Endothelial cell of umbilical vein (primary cell): ENCODE data around the gene ENOPH1. TPM values are rescaled to one million over a fixed set of nuclear protein-coding genes. Genes with fewer than 3 reads are reported as not detected.

Experiments
- BruUV-seq: library from RNA; stranded (reverse); fragments of 400-500 nt; replicated peaks from 2 replicates; lab custom pipeline; 2021; lab: Mats Ljungman, UMichigan
- CTCF ChIA-PET: fragments of 300-600, 350-600 bp; sonication (Branson Sonifier 250); formaldehyde crosslinking; loops from one replicate; lab custom pipeline; 2021; ENCODE audit warnings: antibody characterized with exemption, inconsistent platforms; lab: Charles Lee
- POLR2A ChIA-PET: fragments of 300-600, 350-600 bp; sonication (Branson Sonifier 250); formaldehyde crosslinking; loops from one replicate; lab custom pipeline; 2021; ENCODE audit warnings: antibody characterized with exemption, inconsistent platforms; lab: Charles Lee
- DNase-seq: peaks from one replicate; pipeline ENCODE4 v3.0.0-alpha.2; 2011; ENCODE audit warnings: low read depth, low spot score
- FAIRE-seq: peaks from 2 replicates; lab custom pipeline; 2011; peaks lifted over from hg19 to GRCh38; lab: Jason Lieb, UNC
- H2AFZ ChIP-seq: 2 replicates; pipeline ENCODE4 v1.6.0; 2012; ENCODE audit warnings: low read depth, low read length, control low read depth, inconsistent platforms
- H3K27ac ChIP-seq: 2 replicates; pipeline ENCODE4 v1.5.1; 2011; ENCODE audit warnings: low read depth, mild to moderate bottlenecking, control low read depth, low read length, moderate library complexity; ENCODE audit not compliant: insufficient read depth
- H3K27me3 ChIP-seq, 2 experiments: 2 replicates each; pipeline versions ENCODE4 v1.6.0 to v1.6.1; 2011; ENCODE audit warnings: low read length in 2 of 2, mixed read lengths in 1 of 2; ENCODE audit not compliant: control insufficient read depth in 2 of 2, insufficient read depth in 2 of 2
- H3K36me3 ChIP-seq, 2 experiments: 2 replicates in 1 of 2; 3 replicates in 1 of 2; pipeline ENCODE4 v1.5.1; 2011; ENCODE audit warnings: low read length in 2 of 2, mild to moderate bottlenecking in 1 of 2, moderate library complexity in 1 of 2; ENCODE audit not compliant: control insufficient read depth in 2 of 2, insufficient read depth in 2 of 2; ENCODE audit errors: extremely low read depth in 1 of 2
- H3K4me1 ChIP-seq: 3 replicates; pipeline ENCODE4 v1.5.1; 2011; ENCODE audit warnings: mild to moderate bottlenecking, low read length; ENCODE audit not compliant: control insufficient read depth, insufficient read depth; ENCODE audit errors: extremely low read depth
- H3K4me2 ChIP-seq: 2 replicates; pipeline ENCODE4 v1.6.1; 2011; ENCODE audit warnings: low read length, control low read depth, mixed read lengths; ENCODE audit not compliant: insufficient read depth
- H3K4me3 ChIP-seq, 3 experiments: fragments of 200-600 bp in 1 of 3; sonication (generic), shearing (Covaris generic) in 1 of 3; replicated peaks in 1 of 3; 2 replicates each; pipeline ENCODE4 v1.5.1; 2011 to 2016; ENCODE audit warnings: control low read depth in 3 of 3, low read length in 3 of 3, mild to moderate bottlenecking in 2 of 3, inconsistent platforms in 1 of 3, low read depth in 1 of 3, moderate library complexity in 1 of 3; ENCODE audit not compliant: insufficient read depth in 1 of 3
- H3K79me2 ChIP-seq: 2 replicates; pipeline ENCODE4 v1.6.0; 2012; ENCODE audit warnings: low read length, inconsistent platforms; ENCODE audit not compliant: control insufficient read depth, insufficient read depth
- H3K9ac ChIP-seq: replicated peaks from 2 replicates; pipeline ENCODE3; 2011; ENCODE audit warnings: low read length, control low read depth; ENCODE audit not compliant: insufficient read depth; ENCODE audit errors: extremely low read depth
- H3K9me1 ChIP-seq: replicated peaks from 3 replicates; pipeline ENCODE4 v1.6.0; 2011; ENCODE audit warnings: mild to moderate bottlenecking, low read length; ENCODE audit not compliant: control insufficient read depth, insufficient read depth; ENCODE audit errors: extremely low read depth
- H3K9me3 ChIP-seq: replicated peaks from 2 replicates; pipeline ENCODE4 v1.5.1; 2012; ENCODE audit warnings: low read length, inconsistent platforms; ENCODE audit not compliant: control insufficient read depth, insufficient read depth
- H4K20me1 ChIP-seq: replicated peaks from 2 replicates; pipeline ENCODE3; 2011; ENCODE audit warnings: mild to moderate bottlenecking, low read length; ENCODE audit not compliant: control insufficient read depth, insufficient read depth; ENCODE audit errors: extremely low read depth
- EZH2 ChIP-seq: IDR thresholded peaks from 2 replicates; pipeline ENCODE4 v1.6.1; 2012; ENCODE audit warnings: borderline replicate concordance, low read depth, mild to moderate bottlenecking, moderate library complexity, low read length, inconsistent platforms; ENCODE audit not compliant: severe bottlenecking
- FOS ChIP-seq: IDR thresholded peaks from 2 replicates; pipeline ENCODE4 v1.6.1; 2011; ENCODE audit warnings: mild to moderate bottlenecking, low read length, moderate library complexity, borderline replicate concordance; ENCODE audit not compliant: insufficient read depth
- GATA2 ChIP-seq: IDR thresholded peaks from 2 replicates; pipeline ENCODE4 v1.7.0; 2011; ENCODE audit warnings: low read depth, mild to moderate bottlenecking, moderate library complexity, mixed read lengths, low read length; ENCODE audit not compliant: insufficient read length, insufficient read depth
- JUN ChIP-seq: IDR thresholded peaks from 2 replicates; pipeline ENCODE4 v1.6.1; 2011; ENCODE audit warnings: borderline replicate concordance, low read depth; ENCODE audit not compliant: insufficient read length, insufficient read depth
- MYC ChIP-seq: IDR thresholded peaks from one replicate; pipeline ENCODE4 v1.6.1; 2011; ENCODE audit warnings: mild to moderate bottlenecking, low read depth, low read length
- POLR2A ChIP-seq: IDR thresholded peaks from 2 replicates; pipeline ENCODE4 v1.6.1; 2012; ENCODE audit warnings: low read depth, mild to moderate bottlenecking, control low read depth, low read length
- POLR2AphosphoS5 ChIP-seq: IDR thresholded peaks from 2 replicates; pipeline ENCODE4 v1.6.1; 2012; ENCODE audit warnings: low read depth, mild to moderate bottlenecking, control low read depth, low read length, moderate library complexity; ENCODE audit not compliant: insufficient read depth
- dilution Hi-C: fragments of 300-500 bp; cut with MboI; formaldehyde crosslinking; loops from one replicate; pipeline ENCODE4 v1.15.0; 2019; ENCODE audit warnings: low sequenced_read_pairs; ENCODE audit not compliant: extremely low pct_ligation_motif_present
- intact Hi-C: fragments of 100-400 bp; cut with micrococcal nuclease; formaldehyde crosslinking; loops from one replicate; pipeline ENCODE4 v1.10.0; 2022
- polyA plus RNA-seq, 4 experiments: library from polyadenylated mRNA; depleted of rRNA in 3 of 4; stranded (reverse) in 3 of 4; unstranded in 1 of 4; fragments of >200 nt; gene quantifications; 2 replicates each; pipeline versions ENCODE4 v1.2.1 to v1.2.3, GENCODE V29; 2011 to 2012; ENCODE audit warnings: missing spikeins in 1 of 4
- total RNA-seq: library from RNA; stranded (reverse); gene quantifications from 2 replicates; pipeline ENCODE4 v1.2.3, GENCODE V29; 2021
- TF ChIP-seq, protein P1 (sequence below), 2 donors: IDR thresholded peaks; 1 replicate in 1 of 2; 2 replicates in 1 of 2; pipeline ENCODE4 v1.5.1; 2011; ENCODE audit warnings: low read length in 2 of 2, mild to moderate bottlenecking in 2 of 2, moderate library complexity in 2 of 2, control low read depth in 1 of 2, inconsistent platforms in 1 of 2, low read depth in 1 of 2; ENCODE audit not compliant: insufficient read depth in 1 of 2; ENCODE audit errors: extremely low read depth in 1 of 2
- TF ChIP-seq, protein P2 (sequence below): IDR thresholded peaks from 2 replicates; pipeline ENCODE4 v1.6.1; 2011; ENCODE audit not compliant: insufficient read depth, insufficient read length

The ENOPH1 gene
- total and polyA plus RNA-seq, 2 donors (not counting 3 experiments of a cell fraction or from before 2014, with no cell fraction given): 11.1 to 35.0 TPM

DNA sequence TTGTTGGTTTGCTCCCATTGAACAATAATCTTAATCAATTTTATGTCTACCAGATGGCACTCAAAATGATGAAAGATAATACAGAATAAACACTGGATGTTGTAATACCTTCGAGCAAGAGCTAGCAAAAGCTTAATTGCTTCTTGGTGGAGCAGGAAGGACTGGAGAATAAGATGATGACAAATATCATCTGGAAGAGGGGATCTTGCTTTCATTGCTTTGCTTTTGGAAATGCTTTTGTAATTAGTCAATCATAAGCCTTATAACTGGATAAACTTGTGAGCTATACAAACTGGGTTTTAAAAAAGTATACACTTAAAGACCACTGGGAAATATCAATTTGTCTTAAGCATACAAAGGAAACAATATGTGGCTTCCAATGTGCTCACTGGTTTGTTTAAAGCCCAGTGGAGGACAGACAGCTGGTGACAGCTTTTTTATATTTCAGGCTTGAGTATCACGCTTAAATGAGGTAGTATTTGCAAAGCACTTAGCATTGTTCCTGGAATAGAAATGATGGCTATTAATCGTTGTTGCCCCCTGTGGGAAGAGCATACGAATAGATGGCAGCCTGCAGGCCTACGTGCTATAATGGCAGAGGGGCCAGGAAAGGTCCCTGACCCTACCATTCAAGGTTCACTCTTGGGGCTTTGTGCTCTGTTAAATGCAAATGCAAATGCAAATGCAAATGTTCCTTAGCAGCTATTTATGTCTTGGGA is 70.2 kb downstream of the ENOPH1 start:
- H3K27me3 ChIP-seq: no peaks in the 10 kb centered on the region
- H3K9me3 ChIP-seq: no peaks in the 10 kb centered on the region
- no peaks in the 10 kb centered on the region for H4K20me1 ChIP-seq
- TF ChIP-seq FOS (no peak), POLR2A (no peak), POLR2AphosphoS5 (no peak), JUN (no peak), GATA2 (no peak), EZH2 (no peak), MYC (no peak)
- TF ChIP-seq, protein P1, sequence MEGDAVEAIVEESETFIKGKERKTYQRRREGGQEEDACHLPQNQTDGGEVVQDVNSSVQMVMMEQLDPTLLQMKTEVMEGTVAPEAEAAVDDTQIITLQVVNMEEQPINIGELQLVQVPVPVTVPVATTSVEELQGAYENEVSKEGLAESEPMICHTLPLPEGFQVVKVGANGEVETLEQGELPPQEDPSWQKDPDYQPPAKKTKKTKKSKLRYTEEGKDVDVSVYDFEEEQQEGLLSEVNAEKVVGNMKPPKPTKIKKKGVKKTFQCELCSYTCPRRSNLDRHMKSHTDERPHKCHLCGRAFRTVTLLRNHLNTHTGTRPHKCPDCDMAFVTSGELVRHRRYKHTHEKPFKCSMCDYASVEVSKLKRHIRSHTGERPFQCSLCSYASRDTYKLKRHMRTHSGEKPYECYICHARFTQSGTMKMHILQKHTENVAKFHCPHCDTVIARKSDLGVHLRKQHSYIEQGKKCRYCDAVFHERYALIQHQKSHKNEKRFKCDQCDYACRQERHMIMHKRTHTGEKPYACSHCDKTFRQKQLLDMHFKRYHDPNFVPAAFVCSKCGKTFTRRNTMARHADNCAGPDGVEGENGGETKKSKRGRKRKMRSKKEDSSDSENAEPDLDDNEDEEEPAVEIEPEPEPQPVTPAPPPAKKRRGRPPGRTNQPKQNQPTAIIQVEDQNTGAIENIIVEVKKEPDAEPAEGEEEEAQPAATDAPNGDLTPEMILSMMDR (IDR thresholded peaks at IDR 0.05; ENCODE audit: extremely low read depth in 1 of 2, insufficient read depth in 1 of 2, low read depth in 1 of 2, low read length in 2 of 2): no peak
- TF ChIP-seq, protein P2, sequence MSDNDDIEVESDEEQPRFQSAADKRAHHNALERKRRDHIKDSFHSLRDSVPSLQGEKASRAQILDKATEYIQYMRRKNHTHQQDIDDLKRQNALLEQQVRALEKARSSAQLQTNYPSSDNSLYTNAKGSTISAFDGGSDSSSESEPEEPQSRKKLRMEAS: no peak
- ChIA-PET CTCF (interaction anchor here (1.4 to 2.2 kb wide), 2 partner anchors 10 to 238 kb away, joined by 10 read pairs; no protein-coding TSS in a partner anchor), POLR2A (no interaction called here)
- DNase-seq (no peak), FAIRE-seq (no peak)
- H3K9ac ChIP-seq: no peak overlapping the region
- H2AFZ ChIP-seq: no peak overlapping the region
- no peaks in the 10 kb centered on the region for H3K79me2 ChIP-seq
- H3K4me3 ChIP-seq: no peak overlapping the region
- no peaks in the 10 kb centered on the region for H3K4me1 ChIP-seq
- no peak overlapping the region for H3K27ac ChIP-seq
- dilution Hi-C loops (no loop called here), intact Hi-C loops (no loop called here)
- no peaks in the 10 kb centered on the region for H3K36me3 ChIP-seq
- H3K4me2 ChIP-seq: no peak overlapping the region
- H3K9me1 ChIP-seq: no peaks in the 10 kb centered on the region
- no TSS peak for BruUV-seq
